Activated CD8-positive, alpha-beta T cell treated with anti-CD3 and anti-CD28 coated beads, Interleukin-2, amount 10 ng/mL, durations not matched to agents 7 days and 5 days (primary cell): ENCODE data around the gene HOXC4. TPM values are rescaled to one million over a fixed set of nuclear protein-coding genes. Genes with fewer than 3 reads are reported as not detected.

Experiments
- ATAC-seq: fragments of 150-1000 bp; cut with Tn5 transposase; one replicate; pipeline ENCODE4 v1.10.0; 2021; ENCODE audit warnings: moderate library complexity
- CTCF ChIA-PET: fragments of 350-600 bp; sonication (Branson Sonifier 250); formaldehyde crosslinking; loops from one replicate; lab custom pipeline; 2021; ENCODE audit warnings: antibody characterized with exemption; lab: Charles Lee
- POLR2A ChIA-PET: fragments of 350-600 bp; sonication (Branson Sonifier 250); formaldehyde crosslinking; loops from one replicate; lab custom pipeline; 2021; ENCODE audit warnings: antibody characterized with exemption; lab: Charles Lee
- DNase-seq: peaks from one replicate; pipeline ENCODE4 v3.0.0-alpha.2; 2020
- H3K27ac Mint-ChIP-seq: one replicate; pipeline ENCODE4 v1.8.0; 2021; ENCODE audit warnings: mild to moderate bottlenecking, mixed read lengths
- H3K27me3 Mint-ChIP-seq: one replicate; pipeline ENCODE4 v1.8.0; 2021; ENCODE audit warnings: low read depth, mixed read lengths
- H3K36me3 Mint-ChIP-seq: one replicate; pipeline ENCODE4 v1.8.0; 2021; ENCODE audit warnings: low read depth, mixed read lengths
- H3K4me1 Mint-ChIP-seq: one replicate; pipeline ENCODE4 v1.8.0; 2021; ENCODE audit warnings: low read depth, mixed read lengths
- H3K4me3 Mint-ChIP-seq: one replicate; pipeline ENCODE4 v1.8.0; 2021; ENCODE audit warnings: mild to moderate bottlenecking, mixed read lengths
- H3K9me3 Mint-ChIP-seq: one replicate; pipeline ENCODE4 v1.8.0; 2022; ENCODE audit warnings: mixed read lengths; ENCODE audit not compliant: insufficient read depth
- total RNA-seq, 2 experiments: library from RNA; stranded (reverse); gene quantifications; one replicate each; pipeline ENCODE4 v1.2.3, GENCODE V29; 2021

Gene HOXC4
- total RNA-seq, result 1 to 10 TPM; 1.1 to 1.3 TPM

DNA sequence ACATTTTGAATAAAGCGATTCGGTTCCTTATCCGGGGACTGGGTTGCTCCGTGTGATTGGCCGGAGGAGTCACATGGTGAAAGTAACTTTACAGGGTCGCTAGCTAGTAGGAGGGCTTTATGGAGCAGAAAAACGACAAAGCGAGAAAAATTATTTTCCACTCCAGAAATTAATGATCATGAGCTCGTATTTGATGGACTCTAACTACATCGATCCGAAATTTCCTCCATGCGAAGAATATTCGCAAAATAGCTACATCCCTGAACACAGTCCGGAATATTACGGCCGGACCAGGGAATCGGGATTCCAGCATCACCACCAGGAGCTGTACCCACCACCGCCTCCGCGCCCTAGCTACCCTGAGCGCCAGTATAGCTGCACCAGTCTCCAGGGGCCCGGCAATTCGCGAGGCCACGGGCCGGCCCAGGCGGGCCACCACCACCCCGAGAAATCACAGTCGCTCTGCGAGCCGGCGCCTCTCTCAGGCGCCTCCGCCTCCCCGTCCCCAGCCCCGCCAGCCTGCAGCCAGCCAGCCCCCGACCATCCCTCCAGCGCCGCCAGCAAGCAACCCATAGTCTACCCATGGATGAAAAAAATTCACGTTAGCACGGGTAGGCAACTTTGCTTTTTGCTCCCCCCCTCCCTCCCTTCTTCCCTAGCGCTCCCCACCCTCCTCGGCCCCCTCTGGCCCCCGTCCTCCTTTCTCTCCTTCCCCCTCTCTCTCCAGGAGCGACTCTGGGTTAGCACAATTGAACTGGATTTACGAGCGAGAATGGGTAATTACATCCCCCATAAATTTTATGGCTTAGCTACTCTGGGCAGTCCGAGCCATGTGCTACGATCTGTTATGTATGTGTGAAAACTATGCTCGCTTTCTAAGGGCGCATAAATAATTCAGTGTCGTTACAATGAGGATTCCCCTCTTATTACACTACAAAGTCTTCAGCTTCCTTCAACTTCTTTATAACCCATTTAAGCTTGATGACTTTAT lies at the start of gene HOXC4:
Gene HOXC4 (plus strand): TSS at position 85 of the 991 bp plus-strand sequence. CDS start 88 bp downstream, at position 173.
- peak within 1 kb of the TSS; percentile 74 for H3K4me3 Mint-ChIP-seq
- no peaks in the 10 kb centered on the region for H3K36me3 Mint-ChIP-seq
- POLR2A ChIA-PET, result interaction anchor here (0.7 kb wide), 1 partner anchor 28 kb away, joined by 3 read pairs; no protein-coding TSS in a partner anchor
- H3K27me3 Mint-ChIP-seq, result peaks cover 82% of the 10 kb centered on the region
- CTCF ChIA-PET, result interaction anchor here (0.6 to 3.3 kb wide), 8 partner anchors 21 to 162 kb away, joined by 3 to 27 read pairs (median 4); partner anchors contain the start of genes HOXC5 and SMUG1
- no peaks in the 10 kb centered on the region for H3K9me3 Mint-ChIP-seq
- H3K4me1 Mint-ChIP-seq, result peaks cover 37% of the 10 kb centered on the region
- peak; percentile 67 for ATAC-seq
- DNase-seq, result peak; percentile 51
- peak within 1 kb of the TSS; percentile 73 for H3K27ac Mint-ChIP-seq

DNA sequence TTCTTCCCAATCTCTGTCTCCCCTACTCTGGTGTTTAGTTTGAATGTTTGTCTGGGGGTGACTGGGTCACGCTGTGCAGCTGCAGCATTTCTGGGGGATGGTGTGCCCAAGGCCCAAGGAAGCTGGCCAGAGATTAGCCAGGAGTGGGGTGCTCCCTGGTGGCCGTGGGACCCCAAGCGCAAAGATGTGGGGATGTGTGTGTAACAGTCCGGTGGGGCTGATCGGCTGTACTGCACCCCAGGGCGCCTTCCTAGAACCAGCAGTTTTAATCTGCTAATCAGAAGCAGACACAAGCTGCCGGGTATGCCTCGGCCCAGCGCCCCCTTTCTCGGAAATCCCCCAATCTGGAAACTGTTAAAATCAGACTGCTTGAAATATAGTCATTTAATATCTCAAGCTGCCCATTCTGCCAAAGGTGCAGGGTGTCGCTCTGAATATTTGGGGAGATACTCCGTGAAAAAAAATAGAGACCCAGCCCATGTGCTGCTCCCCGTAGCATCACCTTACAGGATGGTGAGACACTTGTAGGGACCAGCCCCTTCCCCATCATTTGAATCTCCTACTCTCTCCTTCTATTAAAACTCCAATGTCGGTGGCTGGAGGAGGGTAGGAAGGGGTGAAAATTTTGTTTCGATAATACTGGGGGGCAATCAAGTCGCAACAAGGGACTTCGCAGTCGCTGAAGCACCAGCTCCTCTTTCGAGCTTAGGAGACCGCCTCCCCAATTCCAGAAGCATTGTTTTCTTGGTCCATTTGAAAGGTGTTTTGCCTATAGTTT lies 49.4 kb upstream of the HOXC4 start:
- Mint-ChIP-seq H3K27me3 (peaks cover 93% of the 10 kb centered on the region), H3K27ac (no peak overlapping the region), H3K4me3 (no peak overlapping the region), H3K36me3 (no peaks in the 10 kb centered on the region), H3K9me3 (no peaks in the 10 kb centered on the region), H3K4me1 (peaks cover 15% of the 10 kb centered on the region)
- ATAC-seq (no peak), DNase-seq (no peak)
- CTCF ChIA-PET, result interaction anchor here (0.9 to 6.3 kb wide), 11 partner anchors 12 to 258 kb away, joined by 3 to 89 read pairs (median 6); partner anchors contain the start of genes HOXC5 and SMUG1
- POLR2A ChIA-PET, result no interaction called here

DNA sequence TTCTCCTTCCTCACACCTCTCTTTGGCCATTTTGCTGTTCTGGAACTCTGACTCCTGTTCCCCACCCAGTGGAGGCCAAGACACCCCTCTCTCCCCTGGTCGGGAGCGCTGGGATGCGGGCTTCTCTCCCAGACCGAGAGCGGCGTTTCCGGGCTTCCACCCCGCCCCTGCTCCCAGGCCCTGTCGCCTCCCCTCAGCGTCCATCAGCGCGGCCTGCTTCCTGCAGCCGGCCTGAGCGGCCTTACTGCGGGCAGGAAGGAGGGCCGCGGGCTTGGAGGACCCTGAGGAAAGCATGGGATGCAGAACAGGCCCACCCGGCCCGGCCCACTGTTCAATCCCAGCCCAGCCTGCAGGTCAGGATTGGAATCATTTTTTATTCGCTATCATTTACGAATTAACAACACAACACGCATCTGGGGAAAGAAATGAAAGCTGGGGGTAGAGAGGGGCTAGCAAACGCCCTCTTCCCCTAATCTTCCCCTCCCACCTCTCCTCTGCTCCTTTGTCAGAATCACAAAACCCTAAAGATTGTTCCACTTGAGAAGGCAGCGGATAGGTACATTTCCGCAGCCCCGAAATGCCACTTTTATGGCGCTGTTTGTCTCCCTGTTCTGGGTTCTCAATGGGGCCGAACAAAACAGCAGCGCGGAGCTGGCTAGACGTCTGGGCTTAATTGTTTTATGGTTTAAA lies 48.6 kb upstream of the HOXC4 start:
- CTCF ChIA-PET, result interaction anchor here (0.7 to 7.0 kb wide), 17 partner anchors 13 to 247 kb away, joined by 3 to 91 read pairs (median 6); partner anchors contain the start of genes HOXC5 and SMUG1
- Mint-ChIP-seq H3K9me3 (no peaks in the 10 kb centered on the region), H3K27me3 (peaks cover 93% of the 10 kb centered on the region), H3K4me1 (peaks cover 20% of the 10 kb centered on the region), H3K4me3 (no peak overlapping the region), H3K36me3 (no peaks in the 10 kb centered on the region), H3K27ac (no peak overlapping the region)
- POLR2A ChIA-PET, result interaction anchor here (1.0 kb wide), 1 partner anchor 28 kb away, joined by 5 read pairs; the partner anchor contains the start of gene HOXC5
- DNase-seq (no peak), ATAC-seq (no peak)

DNA sequence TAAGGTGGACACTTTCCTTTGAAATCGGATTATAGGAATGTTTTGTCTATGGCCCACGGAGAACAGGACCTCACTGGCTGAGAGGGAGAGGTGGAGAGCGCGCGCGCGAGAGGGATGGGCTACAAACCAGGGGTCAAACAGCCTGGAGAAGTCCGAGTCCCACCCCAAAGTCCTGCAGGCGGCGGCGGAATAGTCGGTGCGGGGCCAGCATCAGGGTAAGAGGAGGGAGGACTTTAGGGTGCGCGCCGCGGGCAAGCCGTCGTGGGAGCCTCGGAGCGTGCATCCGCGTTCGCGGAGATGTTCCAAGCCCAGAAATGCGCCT lies 48.1 kb upstream of the HOXC4 start:
- peaks cover 95% of the 10 kb centered on the region for H3K27me3 Mint-ChIP-seq
- H3K4me3 Mint-ChIP-seq, result no peak overlapping the region
- ATAC-seq (peak; percentile 6), DNase-seq (no peak)
- no peaks in the 10 kb centered on the region for H3K9me3 Mint-ChIP-seq
- no peaks in the 10 kb centered on the region for H3K36me3 Mint-ChIP-seq
- POLR2A ChIA-PET, result interaction anchor here (0.6 to 1.0 kb wide), 2 partner anchors 27 to 34 kb away, joined by 3 to 5 read pairs; partner anchors contain the start of gene HOXC5
- CTCF ChIA-PET, result interaction anchor here (0.6 to 7.0 kb wide), 28 partner anchors 7 to 315 kb away, joined by 3 to 91 read pairs (median 5); partner anchors contain the start of genes HOXC12, HOXC5 and SMUG1
- no peak overlapping the region for H3K27ac Mint-ChIP-seq
- peaks cover 20% of the 10 kb centered on the region for H3K4me1 Mint-ChIP-seq

DNA sequence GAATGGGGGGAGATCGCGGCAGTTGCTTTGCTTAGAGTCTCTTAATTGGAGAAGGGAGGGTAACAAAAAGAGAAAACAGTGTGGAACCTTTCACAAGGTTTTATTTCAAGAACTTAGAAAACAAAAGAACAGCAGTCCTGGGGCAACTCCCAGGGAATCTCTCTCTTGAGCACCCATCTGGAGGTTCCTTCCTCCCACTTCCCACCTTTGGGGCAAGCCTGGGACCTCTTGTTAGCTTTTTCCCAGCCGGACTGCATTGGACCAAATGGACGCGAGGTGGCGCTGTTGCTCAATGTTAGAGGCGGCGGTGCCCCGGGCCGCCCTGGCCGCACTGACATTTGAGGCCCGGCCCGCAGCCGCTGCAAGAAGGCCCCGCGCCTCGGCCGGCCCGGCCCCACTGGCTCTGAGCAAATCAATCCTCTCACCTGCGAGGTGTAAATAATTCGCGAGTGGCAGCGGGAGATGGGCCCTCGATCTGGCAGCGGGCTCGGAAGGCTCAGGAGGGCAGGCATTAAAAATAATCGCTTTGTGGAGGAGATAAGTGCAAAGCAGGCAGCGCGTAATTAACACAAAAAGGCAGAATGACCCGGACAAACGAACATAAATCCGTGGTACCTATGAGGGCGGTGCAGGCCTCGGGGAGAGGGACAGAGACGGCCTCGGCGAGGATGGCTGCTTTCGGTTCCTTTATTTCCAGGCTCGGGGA lies 47.6 kb upstream of the HOXC4 start:
- no peaks in the 10 kb centered on the region for H3K9me3 Mint-ChIP-seq
- DNase-seq (peak; percentile 88), ATAC-seq (peak; percentile 82)
- H3K4me3 Mint-ChIP-seq, result peak overlapping the region; percentile 71
- ChIA-PET CTCF (interaction anchor here (0.6 to 7.0 kb wide), 29 partner anchors 8 to 315 kb away, joined by 3 to 91 read pairs (median 5); partner anchors contain the start of genes HOXC10, HOXC12, HOXC5 and SMUG1), POLR2A (interaction anchor here (0.6 to 1.0 kb wide), 2 partner anchors 27 to 35 kb away, joined by 3 to 5 read pairs; partner anchors contain the start of gene HOXC5)
- H3K4me1 Mint-ChIP-seq, result peaks cover 20% of the 10 kb centered on the region
- H3K27ac Mint-ChIP-seq, result no peak overlapping the region
- H3K27me3 Mint-ChIP-seq, result peaks cover 92% of the 10 kb centered on the region
- no peaks in the 10 kb centered on the region for H3K36me3 Mint-ChIP-seq

DNA sequence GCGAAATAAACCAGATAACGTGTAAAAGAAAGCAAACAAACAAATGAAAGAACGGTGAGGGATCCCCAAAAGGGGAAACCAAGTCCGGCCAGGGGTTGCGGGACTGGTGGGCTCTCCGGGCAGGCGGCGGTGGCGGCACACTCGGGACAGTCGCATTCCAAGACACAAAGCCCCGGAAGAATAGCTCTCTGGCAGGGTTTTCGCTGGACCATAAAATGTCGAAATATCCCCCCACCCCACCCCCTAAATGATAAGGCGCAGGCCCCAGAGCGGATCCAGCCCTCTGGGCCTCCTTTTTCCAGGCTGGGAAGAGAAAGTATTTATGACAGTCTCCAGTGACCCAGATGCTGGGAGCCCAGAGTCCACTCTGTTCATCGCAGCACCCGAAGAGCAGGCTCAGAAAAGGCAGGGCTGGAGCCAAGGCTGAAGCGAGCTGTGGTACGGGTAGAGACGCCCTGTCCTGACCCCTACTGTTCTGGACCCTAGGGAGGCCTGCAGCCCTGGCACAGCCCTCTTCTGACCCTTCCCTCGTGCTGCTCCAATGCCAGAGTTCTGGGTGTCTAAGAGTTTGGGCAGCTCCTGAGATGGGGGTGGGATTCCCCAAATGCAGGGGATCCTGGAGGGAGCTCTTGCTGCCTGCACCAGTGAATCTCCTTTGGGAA lies 46.9 kb upstream of the HOXC4 start:
- DNase-seq (no peak), ATAC-seq (no peak)
- no peaks in the 10 kb centered on the region for H3K36me3 Mint-ChIP-seq
- ChIA-PET POLR2A (no interaction called here), CTCF (interaction anchor here (1.0 to 7.0 kb wide), 20 partner anchors 9 to 210 kb away, joined by 3 to 91 read pairs (median 5); partner anchors contain the start of genes HOXC10, HOXC12, HOXC5 and SMUG1)
- peak overlapping the region; percentile 71 for H3K4me3 Mint-ChIP-seq
- H3K9me3 Mint-ChIP-seq, result no peaks in the 10 kb centered on the region
- H3K27ac Mint-ChIP-seq, result no peak overlapping the region
- H3K4me1 Mint-ChIP-seq, result peaks cover 20% of the 10 kb centered on the region
- peaks cover 92% of the 10 kb centered on the region for H3K27me3 Mint-ChIP-seq

DNA sequence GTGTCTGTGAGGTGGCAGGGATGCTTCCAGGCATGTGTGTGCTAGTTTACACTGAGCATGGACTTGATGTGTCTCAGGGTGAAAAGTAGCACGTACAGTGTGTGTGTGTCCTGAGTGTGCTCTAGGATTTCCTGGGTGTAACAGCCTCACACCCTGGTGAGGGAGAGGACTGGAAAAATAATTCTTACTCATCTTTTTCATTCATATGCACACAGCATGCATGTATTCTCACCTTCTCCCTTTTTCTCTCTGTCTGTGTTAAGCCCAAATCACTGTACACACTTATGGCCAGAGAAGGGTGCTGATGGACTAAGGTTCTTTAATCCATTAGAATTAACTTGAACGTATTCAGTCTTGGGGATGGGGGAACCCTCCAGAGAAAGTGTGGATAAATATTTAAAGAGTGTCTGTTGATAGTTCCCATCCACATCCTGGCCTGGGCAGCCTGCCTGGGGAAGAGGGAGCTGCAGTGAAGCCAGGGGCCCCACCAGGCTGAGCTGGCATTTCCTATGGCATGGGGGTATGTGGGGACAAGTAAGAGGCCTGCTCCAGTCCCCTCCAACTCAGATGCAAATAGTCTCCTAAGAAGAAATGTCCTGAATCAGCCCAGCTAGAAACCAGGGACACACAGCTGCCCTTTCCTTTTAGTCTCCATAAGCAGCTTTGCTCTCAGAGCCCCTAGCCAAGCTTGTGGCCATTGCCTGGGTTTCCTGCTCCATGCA lies 45.9 kb upstream of the HOXC4 start:
- Mint-ChIP-seq H3K4me1 (peaks cover 20% of the 10 kb centered on the region), H3K27me3 (peaks cover 91% of the 10 kb centered on the region), H3K27ac (no peak overlapping the region), H3K36me3 (no peaks in the 10 kb centered on the region), H3K4me3 (no peak overlapping the region), H3K9me3 (no peaks in the 10 kb centered on the region)
- CTCF ChIA-PET, result interaction anchor here (0.8 to 7.0 kb wide), 14 partner anchors 9 to 206 kb away, joined by 3 to 91 read pairs (median 8); partner anchors contain the start of genes HOXC10, HOXC5 and SMUG1
- DNase-seq (no peak), ATAC-seq (no peak)
- POLR2A ChIA-PET, result interaction anchor here (0.8 kb wide), 1 partner anchor 8 kb away, joined by 3 read pairs; no protein-coding TSS in a partner anchor

DNA sequence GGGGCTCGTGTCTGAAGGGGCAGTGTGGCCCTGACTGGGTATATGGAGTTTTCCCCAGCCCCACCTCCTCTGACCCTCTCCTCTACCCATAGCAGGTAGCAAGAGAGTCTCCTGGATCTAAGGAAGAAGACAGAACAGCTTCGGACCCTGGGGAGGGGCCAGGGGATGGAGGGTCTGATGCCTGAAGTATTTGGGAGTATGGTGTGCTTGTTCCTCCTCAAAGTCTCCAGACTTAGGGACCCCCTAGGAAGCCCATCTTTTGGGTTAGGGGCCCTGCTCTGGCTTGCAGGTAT lies 45.4 kb upstream of the HOXC4 start:
- H3K27ac Mint-ChIP-seq, result no peak overlapping the region
- ChIA-PET POLR2A (interaction anchor here (0.8 kb wide), 1 partner anchor 9 kb away, joined by 3 read pairs; no protein-coding TSS in a partner anchor), CTCF (interaction anchor here (0.8 to 7.0 kb wide), 7 partner anchors 8 to 200 kb away, joined by 3 to 91 read pairs (median 10); partner anchors contain the start of genes HOXC10, HOXC5 and SMUG1)
- no peak for DNase-seq
- ATAC-seq, result no peak
- no peaks in the 10 kb centered on the region for H3K36me3 Mint-ChIP-seq
- no peak overlapping the region for H3K4me3 Mint-ChIP-seq
- no peaks in the 10 kb centered on the region for H3K9me3 Mint-ChIP-seq
- H3K4me1 Mint-ChIP-seq, result peaks cover 20% of the 10 kb centered on the region
- H3K27me3 Mint-ChIP-seq, result peaks cover 91% of the 10 kb centered on the region
